HG02973 (cell line): Measurements from ENCODE around the gene SLC9A1.
"Not testable (repeated sequence)": the region's sequence is repeated elsewhere in the genome, so short reads cannot be mapped to it uniquely, and the experiment has no call there.

Experiments
- ATAC-seq: cut with Tn5 transposase; IDR thresholded peaks from one replicate; pipeline ENCODE4 v1.9.1; 2021; ENCODE audit warnings: moderate library complexity; ENCODE audit not compliant: unreplicated experiment

The SLC9A1 gene

DNA sequence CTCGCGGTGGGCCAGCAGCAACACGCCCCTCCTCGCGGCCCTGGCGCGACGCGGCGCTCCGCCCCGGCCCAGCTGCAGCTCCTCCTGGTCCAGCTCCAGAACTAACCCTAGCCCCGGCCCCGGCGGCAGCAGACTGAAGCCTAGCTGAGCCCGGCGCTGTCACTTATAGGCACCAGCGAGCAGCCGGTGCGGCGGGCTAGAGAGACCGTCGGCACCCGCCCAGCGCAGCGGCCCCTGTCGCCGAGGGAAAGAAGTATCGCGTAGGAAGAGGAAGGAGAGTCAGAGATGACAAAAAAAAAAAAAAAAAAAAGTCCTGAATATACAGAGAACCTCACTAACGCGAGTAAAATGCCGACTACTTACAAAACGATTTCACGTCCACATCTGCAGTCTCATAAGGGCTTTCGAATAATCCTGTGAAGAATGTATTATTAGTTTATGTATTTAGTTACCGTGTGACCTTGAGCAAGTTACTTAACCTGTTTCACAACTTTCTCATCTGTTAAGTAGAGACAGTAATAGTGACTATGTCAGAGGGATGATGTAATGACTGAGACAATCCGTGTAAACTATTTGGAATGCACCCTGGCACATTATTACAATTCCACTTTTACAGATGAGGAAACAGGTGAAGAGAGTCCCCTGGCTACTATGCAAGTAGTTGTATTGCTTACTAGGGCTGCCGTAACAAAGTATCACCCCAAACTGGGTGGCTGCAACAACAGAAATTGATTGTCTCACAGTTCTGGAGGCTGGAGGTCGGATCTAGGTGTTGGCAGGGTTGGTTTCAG is at the start of gene SLC9A1:
Gene SLC9A1, minus strand, starts transcription at position 135 of the 791 bp plus-strand sequence. CDS start 791 bp downstream, outside the sequence.
- ATAC-seq = peak; percentile 77

DNA sequence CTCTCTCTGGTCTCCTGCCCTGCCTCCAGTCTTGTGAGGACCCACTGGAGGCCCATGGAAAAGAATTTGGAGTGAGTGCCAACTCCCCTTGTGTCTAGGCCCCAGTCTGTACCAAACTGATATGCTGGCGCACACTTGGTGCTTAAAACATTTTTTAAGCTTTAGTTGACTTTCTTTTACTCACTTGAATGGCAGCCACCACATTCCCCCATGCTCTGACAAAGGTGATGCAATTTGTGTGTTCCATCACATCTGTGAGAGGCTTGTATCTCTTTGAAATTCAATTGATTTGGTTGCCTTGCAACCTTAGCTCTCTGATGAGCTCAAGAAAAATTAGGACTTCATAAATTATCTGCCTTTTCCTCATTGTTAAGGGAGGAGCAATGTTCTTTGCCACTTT is 49.0 kb upstream of the SLC9A1 start:
- ATAC-seq = no peak

DNA sequence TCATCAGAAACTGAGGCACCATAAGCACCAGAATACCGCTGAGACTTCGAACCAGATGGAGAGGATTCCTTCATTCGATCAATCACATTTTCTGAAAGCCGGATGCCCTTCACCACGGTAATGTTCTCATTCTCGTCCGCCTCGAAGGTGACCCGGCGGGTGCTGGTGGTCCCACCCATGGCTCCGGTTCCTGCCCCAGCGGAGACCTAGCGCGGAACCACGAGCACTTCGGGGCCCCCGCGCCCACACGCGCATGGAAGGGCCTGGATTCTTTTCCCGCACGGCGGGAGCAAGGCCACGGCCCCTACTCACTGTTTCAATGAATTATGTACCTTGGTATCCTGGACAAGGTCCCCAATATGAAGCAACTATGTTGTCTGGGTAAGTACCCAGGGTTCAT is 46.4 kb upstream of the SLC9A1 start:
- ATAC-seq = no peak

DNA sequence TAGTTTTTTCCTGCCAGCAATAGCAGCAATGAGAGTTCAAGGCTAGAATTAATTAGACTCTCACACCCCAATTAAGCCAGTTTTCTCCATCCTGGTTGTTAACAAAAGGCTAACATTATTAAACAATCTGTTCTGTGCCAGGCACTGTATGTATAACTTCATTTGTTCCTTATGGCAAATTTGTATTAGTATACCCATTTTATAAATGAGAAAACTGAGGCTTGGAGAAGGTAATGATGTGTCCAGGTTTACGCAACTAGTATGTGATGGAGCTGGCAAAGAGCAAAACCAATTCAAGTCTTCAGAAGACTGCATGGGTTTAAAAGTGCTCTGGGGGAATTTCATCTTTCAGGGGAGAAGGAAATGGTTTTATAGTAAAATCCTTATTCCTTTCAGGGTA is 38.3 kb upstream of the SLC9A1 start:
- ATAC-seq = no peak

DNA sequence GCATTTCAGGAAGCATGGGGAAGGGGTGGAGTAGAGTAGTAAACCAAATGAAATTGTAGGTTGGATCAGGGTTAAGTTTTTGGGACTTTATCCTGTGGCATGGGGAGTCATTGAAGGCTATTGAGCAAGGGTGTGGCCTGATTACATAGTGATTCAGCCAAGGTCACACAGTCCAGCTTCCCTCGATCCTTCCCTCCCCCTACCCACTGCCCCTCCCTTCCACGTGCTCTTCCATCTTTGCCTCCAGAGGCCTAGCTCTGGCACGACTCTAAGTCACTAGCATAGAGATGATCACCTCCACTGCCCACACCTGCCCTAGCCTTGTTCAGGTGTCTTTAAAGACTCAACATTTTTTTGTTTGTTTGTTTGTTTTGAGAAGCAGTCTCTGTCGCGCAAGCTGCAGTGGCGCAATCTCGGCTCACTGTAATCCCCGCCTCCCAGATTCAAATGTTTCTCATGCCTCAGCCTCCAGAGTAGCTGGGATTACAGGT is 37.2 kb upstream of the SLC9A1 start:
- ATAC-seq = no peak

DNA sequence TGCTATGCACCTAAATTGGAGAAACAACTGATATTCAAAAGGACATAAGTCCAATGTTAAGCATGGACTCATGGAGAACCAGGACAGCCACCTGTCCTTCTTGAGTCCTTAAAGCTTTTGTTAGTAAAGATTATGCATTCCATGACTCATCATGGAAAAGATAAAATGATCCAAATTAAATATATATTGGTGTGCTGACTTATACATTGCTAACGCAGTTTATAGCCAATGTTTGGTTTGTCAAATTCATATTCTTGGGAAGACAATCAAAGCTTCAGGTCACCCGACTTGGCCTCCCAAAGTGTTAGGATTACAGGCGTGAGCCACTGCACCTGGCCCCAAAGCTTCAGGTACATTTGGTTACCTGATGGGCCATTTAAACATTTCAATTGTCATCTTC is 29.7 kb upstream of the SLC9A1 start:
- ATAC-seq = not testable (repeated sequence)

DNA sequence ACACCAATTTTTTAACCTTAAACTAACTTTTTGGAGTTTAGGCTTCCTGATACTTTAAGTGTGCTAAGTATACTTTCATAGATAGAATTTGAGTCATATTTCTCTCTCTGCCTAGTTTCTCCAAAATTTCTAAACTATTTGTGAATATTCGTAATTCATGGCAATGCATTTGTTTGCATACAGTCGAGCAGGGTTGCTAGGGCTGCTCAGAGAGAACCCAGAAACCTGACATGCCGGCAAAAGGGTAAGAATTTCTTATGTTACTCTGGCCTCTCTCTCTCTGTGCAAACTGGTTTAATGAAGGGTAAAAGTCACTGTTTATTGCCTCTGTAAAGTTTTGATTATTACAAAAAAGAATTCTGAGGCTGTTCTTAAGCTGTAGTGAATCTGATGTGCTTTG is 25.1 kb upstream of the SLC9A1 start:
- no peak for ATAC-seq

DNA sequence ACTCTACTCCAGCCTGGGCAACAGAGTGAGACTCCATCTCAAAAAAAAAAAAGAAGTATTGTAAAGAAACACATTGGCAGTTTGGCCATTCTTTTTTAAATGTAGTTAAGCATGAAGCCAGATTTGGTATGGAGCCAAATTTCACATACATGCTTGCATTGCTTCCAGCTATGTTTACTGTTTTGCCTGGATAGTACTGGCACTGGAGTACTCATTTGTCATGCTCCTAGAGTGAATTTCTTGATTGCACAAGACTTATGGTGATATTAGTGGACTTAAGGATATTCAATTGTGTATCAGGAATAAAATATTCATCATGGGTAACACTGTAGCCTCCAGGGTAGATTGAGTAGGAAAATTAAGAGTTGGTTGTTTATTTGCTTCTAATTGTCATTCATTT is 24.5 kb upstream of the SLC9A1 start:
- ATAC-seq = no peak

DNA sequence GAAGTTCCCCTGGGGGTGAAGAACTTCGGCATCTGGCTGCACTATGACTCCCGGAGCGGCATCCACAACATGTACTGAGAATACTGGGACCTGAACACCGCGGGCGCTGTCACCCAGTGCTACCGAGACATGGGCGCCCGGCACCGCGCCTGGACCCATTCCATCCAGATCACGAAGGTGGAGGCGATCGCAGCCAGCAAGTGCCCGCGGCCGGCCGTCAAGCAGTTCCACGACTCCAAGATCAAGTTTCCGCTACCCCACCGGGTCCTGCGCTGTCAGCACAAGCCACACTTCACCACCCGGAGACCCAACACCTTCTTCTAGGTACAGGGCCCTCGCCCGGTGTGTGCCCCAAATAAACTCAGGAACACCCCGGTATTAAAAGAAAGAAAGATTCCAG is 22.0 kb upstream of the SLC9A1 start:
- ATAC-seq = no peak

DNA sequence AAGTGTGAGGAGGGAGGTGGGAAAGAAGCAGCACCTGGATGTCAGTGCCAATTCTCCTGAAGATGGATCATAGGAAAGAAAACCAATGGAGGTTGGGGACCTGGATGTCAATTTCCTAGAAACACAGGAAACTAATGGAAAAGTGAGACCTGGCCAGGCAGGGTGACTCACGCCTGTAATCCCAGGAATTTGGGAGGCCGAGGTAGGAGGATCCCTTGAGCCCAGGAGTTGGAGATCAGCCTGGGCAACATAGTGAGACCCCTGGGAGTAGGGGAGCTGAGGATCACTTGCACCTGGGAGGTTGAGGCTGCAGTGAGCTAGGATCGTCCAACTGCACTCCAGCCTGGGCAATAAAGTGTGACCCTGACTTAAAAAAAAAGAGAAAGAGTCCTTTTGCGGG is 21.4 kb upstream of the SLC9A1 start:
- ATAC-seq = no peak

DNA sequence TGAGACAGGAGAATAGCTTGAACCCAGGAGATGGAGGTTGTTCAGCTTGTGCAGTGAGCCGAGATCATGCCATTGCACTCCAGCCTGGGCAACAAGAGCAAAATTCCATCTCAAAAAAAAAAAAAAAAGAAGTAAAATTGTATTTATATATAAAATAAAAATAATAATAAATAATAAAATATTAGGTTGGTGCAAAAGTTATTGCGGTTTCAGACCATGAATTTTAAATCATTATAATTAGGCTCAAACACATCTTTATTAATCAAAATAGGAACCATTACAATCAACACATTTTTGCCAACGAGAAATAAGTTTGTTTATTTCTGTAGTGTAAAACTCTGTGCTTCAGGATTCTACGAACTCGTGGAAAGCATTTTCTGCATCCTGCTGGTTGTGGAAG is 18.1 kb upstream of the SLC9A1 start:
- not testable (repeated sequence) for ATAC-seq

DNA sequence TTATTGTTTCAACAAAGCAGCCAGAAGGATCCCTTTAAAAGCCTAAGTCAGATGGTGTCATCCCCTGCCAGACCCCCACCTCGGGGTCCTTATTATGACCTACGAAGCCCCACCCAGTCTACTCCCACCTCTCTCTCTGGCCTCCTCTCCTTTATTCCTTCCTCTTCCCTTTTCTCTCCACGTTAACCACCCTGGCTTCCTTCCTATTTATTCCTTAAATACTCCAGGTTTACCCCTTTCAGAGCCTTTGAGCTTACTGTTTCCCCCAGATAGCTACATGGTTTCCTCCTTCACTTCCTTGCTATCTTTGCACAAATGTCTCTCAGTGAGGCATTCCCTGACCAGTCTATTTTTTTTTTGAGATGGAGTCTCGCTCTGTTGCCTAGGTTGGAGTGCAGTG is 12.0 kb upstream of the SLC9A1 start:
- no peak for ATAC-seq

DNA sequence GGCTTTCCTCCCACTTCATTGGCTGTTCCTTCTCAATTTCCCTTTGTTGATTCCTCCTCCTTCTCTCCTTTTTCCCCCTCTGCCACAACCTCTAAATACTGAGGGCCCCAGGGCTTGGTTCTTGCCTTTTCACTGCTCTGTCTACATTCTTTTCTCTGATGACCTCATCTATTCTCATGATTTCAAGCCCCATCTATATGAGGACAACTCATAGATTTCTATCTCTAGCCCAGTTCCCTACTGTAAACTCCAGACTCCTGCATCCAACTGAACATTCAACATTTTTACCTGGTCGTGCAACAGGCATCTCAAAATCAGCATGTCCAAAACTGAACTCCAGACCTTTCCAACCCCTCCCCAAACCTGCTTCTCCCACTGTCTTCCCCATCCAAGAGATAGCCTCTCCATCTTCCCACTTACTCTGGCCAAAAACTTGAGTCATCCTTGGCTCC is 11.5 kb upstream of the SLC9A1 start:
- ATAC-seq = no peak

DNA sequence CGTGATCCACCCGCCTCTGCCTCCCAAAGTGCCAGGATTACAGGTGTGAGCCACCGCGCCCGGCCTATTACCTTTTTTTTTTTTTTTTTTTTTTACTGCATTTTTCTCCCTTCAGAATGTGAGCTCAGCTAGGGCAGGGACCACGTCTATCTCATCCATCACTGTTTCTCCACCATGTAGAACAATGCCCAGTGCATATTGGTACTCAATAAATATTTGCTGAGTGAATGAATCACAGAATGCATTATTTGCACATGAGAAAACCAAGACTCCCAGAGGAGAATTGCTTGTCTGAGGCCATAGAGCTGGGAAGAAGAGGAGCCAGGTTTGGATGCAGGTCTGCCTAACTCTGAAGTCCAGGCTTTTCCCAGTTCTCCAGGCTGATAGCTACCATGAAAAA is 8.2 kb upstream of the SLC9A1 start:
- ATAC-seq = no peak

DNA sequence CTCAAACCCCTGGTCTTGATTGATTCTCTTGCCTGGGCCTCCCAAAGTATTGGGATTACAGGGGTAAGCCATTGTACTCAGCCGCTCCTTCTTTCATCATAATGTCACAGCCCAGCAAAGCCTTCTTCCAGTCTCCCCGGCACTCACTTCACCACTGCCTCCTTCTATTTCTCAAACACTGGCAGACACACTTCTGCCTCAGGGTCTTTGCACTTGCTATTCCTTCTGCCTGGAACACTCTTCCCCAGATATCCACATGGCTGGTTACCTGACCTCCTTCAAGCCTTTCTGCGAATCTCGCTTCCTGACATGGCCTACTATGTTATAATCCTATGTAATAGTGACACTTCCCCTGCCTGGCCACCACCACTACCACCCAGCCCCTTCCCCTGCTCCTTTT is 7.2 kb upstream of the SLC9A1 start:
- no peak for ATAC-seq

DNA sequence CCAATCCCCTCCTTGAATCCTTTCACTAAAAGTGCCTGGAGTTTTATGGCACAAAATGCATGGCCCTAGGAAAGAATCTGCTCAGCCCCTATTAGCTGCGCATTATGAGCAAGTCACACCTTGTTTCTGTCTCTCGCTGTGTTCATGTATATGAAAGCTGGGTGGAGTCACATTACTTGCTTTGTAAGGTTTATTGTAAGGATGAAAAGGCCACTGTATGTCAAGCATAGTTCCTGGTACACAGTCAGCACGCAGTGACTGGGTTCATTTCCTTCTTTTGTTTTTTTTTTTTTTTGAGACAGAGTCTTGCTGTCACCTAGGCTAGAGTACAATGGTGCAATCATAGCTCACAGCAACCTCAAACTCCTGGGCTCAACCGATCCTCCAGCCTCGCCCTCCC is 6.7 kb upstream of the SLC9A1 start:
- peak; percentile 54 for ATAC-seq

DNA sequence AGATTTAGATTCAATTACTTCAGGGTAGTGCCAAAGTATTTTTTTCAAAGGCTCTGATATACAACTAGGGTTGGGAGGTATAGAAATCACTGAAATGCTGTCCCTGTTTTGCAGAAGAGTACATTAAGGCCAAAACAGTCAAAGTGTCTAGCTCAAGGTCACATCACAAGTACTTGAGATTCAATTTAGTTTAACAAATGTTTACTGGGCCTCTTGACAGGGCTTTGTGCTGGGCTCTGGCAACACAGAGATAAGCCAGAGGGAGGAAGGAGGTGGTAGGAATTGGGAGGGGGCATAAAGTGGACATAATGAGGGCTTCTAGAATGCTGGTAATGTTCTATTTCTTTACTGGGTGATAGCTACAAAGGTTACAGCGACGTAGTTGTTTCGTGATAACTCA is 2.3 kb upstream of the SLC9A1 start:
- no peak for ATAC-seq

DNA sequence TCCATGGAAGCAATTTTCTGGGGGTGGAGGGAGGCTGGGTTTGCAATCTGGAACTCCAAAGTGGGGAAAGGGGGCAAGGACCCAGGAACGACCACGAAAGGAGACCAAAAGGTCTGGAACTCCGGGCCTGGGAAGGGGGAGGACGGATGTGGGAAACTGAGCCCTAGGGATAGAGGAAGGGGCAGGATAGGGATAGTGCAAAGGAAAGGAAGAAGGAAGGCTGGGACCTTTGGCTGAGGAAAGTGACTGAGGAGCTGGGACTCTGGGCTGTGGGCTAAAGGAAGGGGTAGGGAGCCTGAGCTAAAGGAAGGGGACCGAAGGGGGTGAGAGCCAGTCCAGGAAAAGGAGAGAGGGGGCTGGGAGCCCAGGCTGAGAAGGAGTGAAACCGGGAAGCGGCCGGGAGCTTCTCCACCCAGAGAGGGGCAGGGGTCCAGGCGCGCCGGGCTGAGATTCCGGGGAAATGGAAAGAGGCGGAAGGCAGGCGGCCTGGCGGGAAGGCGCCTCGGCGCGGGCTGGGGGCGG is 395 bp downstream of the SLC9A1 start:
- no peak for ATAC-seq

DNA sequence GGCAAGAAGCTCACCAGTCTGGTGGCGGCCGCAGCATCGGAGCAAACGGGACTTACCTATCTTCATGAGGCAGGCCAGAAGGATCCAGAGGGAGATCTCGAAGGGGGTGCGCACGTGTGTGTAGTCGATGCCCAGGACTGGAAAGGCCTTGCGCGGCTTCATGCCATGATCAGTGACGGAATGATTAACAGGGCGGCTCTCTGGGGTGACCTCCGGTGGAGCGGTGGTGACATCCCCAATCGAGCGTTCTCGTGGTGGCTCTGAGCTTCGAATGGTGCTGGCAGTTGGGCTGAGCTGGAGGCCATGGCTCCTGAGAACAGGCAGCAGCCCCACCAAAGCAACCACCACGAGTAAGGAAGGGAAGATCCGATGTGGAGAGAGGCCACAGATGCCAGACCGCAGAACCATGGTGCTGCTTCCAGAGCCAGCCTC is 982 bp downstream of the SLC9A1 start:
- no peak for ATAC-seq

DNA sequence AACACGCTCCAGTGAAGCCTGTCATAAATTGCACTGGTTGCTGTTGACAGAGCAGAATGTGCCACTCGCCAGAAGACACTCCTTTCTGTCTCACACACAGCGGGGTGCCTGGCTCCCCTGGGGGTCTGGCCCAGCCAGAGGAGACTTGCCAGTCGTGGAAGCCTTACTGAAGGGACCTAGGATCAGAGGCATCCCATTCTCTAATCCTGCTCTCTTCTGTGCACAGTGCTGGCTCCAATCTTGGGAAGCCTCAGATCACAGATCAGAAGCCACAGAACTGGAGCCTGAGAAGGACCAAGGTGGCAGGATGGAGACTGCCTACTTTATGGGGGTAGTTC is 1.4 kb downstream of the SLC9A1 start:
- ATAC-seq = no peak

DNA sequence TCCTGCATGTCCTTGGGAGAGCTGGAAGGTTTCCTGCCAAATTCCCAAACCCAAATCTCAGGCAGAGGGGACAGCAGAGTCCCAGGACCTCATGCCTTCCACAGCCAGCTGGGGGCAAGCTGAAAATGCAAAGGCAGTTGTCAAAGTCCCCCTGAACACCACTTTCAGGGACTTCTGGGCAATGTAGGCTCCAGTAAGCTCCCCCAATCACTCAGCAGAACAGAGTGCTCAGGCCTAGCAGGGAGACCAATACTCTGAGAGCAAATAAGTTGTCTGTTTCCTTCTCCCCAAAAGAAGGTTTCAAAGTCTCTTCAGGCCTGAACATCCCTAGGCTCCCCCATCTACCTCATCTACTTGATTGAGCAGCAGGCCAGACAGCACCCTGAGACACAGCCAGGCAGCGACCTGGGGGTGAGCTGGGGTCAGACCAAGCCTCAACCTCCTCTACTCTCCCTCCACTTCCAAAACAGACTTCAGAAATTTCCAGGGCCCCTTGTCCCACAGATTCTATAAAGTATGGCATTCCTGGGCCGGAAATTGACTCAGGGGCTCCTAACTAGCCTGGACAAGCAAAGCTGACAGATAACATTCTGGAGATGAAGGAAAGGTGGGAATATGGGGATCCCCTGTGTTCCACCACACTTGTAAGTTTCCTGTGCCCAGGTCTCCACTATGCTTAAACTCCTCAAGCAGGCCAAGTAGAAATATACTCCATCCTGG is 1.9 kb downstream of the SLC9A1 start:
- no peak for ATAC-seq
